HG03575 (cell line): Measurements from ENCODE around the gene CFAP77.

Experiments
- ATAC-seq: cut with Tn5 transposase; IDR thresholded peaks from one replicate; pipeline ENCODE4 v1.9.1; 2021; ENCODE audit not compliant: unreplicated experiment, insufficient number of reproducible peaks, low FRiP score; ENCODE audit errors: extremely low read depth

CFAP77 gene

GRCh38 chr9:132536124-132536523, 126.1 kb downstream of the CFAP77 start:
- ATAC-seq = no peak

DNA sequence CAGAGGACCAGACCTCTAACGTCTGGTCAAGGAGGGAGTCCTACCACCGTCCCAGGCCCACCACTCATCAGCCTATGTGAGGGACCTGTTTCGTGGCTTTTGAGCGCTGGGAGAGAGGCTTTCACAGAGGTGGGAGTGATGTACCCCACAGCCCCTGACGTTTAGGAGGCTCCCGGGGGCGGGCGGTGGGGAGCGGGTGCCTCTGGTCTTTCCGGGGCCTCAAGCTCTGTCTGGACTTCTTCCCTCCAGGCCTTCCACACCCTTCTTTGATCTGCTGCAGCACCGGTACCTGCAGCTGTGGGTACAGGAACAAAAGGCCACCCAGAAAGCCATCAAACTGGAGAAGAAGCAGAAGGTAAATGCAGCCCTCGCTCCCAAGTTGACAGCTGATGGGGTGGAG, 127.3 kb downstream of the CFAP77 start:
- ATAC-seq = no peak

DNA sequence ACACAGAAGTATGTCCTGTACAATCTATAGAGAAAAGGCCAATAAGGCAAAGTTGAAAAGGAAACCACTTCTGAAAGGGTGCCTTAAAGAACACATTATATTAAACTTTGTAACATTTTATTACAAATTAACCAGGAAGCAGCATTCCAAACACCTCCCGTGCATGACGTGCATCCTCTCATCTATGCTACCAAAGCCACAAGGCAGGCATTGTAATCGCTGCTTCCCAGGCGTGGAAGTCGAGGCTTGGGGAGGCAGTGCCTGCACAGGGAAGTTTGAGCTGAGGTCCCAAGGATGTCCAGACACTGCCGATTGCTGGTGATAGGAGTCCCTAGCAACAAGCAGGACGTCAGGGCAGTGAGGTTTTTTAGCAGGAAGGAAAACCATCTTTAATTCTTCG, 128.1 kb downstream of the CFAP77 start:
- no peak for ATAC-seq

DNA sequence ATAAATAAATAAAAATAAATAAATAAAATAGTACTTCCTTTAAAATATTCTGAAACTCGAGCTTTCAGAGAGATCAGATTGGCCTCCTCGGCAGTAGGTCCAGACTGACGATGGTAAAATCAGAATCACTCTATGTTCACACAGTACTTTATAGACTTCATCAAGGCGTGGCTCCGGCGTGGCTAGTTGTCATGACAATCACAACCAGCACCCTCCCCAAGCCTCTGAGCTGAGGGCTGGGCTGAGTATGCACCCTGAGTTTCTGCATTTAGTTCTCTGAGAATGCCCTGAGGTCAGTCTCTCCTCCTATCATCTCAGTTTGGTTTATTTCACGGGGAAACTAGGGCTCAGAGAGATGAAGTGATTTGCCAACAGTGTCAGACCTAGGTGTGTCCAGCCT, 129.1 kb downstream of the CFAP77 start:
- no peak for ATAC-seq

- no peak for ATAC-seq
These were observed 131.0 kb downstream of the CFAP77 start for GRCh38 chr9:132541051-132541450.

GRCh38 chr9:132541870-132542830, 132.1 kb downstream of the CFAP77 start:
- ATAC-seq = no peak

- ATAC-seq = no peak
These were observed 133.2 kb downstream of the CFAP77 start for GRCh38 chr9:132543251-132543650.

GRCh38 chr9:132543960-132544359, 133.9 kb downstream of the CFAP77 start:
- no peak for ATAC-seq

DNA sequence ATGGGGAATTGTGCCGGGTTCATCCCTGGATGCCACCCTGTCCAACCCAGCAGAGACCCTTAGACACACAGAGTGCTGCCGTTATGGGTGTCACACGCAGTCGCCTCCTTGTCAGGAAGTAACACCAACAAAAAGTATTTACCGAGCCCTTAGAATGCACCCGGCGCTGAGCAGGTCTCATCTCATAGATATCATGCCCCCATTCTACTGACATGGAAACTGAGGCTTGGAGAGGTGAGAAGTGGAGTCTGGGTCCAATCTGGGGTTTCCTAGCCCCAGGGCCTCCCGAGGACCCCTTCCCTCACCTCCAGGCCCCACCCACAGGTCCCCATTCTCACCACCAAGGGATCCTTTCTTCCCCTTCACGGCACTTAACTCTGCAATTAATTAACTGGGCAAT, 135.6 kb downstream of the CFAP77 start:
- no peak for ATAC-seq

DNA sequence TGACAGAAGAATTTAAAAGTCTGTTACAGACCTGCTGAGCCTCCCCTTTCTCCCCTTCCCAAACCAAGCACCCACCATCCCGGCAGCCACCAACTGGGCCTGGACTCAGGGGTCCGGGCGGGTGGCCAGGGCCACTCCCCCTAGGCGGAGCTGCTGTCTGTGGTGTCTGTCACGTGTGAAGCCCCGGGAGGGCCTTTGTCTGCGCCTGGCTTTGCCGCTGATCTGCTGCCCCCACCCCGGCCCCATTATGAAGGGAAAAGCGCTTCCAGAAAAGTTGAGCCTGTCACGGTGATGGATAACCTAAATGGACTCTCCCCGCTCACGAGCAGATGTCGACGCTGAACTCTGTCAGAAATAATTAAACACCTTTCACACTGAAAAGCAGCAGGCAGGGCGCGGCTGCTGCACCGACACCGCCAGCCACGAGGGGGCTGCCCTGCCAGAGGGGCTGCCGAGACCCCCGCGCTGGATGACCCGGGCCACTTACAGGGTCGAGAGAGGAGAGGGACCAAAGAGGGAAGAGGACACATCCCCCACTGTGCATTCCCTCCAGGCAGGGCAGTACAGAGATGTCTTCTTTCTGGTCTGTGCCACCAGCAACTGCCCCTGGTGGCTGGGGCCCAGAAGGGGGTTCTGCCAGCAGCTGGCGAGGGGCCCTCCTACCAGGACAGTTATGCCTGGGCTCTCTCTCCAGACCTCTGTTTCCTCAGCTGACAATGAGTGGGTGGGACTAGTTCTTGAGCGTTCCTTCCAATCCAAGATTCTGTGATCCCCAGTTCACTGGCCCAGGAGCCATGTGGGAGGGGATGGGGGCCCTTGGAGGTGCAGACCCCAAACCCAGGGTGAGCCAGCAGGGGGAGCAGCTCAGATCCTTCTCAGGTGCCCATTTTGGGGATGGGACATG, 136.4 kb downstream of the CFAP77 start:
- no peak for ATAC-seq

DNA sequence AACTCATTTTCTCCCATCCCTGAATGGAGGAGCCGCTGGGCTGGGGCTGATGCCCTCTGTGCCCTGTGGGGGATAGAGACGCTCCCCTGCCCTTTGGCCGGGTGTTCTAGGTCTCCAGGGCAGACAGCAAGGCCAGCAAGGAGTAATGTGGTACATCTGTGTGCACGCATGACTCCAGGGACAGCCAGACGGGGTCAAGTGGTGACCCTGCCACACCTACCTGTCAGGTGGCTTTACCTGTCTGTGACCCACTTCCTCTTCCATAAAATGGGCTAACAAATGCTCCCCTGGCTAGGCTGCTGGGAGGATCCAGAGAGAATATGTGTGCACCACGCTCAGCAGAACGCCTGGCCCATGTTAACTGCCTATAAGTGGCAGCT, 137.0 kb downstream of the CFAP77 start:
- no peak for ATAC-seq

DNA sequence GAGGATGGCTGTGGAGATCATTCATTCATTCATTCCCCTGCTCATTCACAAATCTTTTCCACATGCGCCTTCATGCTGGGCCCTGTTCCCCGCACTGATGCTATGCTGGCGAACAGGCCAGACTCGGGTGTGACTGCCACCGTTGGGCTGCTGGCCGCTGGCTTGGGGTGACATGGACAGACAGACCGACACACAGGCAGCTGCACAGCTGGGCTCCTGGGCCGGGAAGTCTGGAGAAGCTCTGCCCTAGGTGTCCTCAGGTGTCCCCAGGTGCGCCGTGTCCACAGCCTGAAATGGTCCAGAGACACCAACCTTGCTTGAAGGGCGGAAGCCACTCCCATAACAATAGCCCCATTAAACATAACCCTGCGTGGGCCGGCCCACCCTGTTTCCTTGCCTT, 137.4 kb downstream of the CFAP77 start:
- no peak for ATAC-seq

DNA sequence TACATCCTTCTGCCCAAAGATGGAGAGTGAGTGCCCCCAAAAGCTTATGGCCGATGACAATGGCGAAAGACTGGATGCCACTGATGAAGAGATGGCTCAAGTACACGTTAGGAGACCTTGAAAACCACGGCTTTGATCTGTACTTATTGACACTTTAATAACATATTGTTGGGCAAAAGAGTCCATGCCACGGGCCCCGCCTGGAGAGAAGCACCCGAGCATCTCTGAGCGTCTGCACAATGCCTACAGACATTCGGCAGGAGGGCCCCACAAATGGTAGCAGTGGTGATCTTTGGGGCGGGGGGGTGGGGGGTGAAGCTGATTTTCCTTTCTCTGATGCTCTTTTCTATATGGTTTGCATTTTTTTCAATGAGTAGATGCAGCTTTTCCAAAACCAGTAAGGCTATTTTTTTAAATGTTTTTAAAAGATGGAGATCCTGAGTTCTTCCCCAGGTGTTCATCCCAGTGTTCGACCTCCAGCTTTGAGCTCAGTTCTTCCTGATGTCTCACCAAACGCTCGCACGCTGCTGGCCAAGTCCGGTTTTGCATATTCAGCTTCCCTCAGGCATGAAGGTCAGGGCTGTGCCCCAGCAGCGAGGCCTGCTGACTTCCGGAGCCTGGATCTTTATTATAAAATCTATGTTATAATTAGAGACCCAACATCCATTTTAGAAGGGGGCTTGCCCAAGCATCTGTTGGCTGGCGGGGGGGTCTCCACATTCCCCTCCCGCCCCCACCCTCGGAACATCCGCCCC, 138.1 kb downstream of the CFAP77 start:
- no peak for ATAC-seq

DNA sequence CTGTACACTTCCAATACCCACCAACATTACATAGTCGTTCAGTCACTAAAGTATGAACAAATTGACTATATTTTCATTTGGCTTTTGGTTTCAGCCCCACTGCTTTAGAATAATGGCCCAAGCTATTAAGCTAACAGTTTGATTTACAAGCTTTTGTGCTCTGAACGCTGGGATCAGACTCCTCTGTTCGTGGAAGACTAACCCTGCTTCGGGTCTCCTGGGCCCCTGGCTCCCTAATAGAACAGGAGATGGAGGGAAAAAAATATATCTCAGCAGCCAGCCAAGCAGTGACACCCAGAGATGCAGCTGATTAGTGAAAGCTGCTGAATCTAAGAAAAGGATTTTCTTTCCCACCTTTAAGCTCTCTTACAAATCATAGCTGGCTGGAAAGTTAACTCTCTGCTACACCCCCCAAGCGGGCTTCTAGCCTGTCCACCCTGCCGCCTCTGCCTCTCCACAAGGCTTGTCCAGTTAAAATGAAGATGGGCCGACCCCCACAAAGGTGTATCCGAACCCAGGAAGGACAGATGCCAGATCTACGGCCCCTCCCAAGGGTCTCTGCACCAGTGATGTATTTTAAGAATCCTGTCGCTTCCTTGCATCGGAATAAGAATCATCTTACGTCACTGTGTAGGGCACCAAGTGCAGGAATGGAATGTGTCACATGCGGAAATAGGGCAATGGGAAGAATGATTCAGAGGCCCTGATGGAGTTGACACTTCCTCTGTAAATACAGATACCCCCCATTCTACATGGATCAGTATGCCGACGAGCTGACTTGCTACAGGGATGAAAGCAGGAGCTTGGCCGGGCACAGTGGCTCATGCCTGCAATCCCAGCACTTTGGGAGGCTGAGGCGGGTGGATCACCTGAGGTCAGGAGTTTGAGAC, 139.0 kb downstream of the CFAP77 start:
- ATAC-seq = no peak

DNA sequence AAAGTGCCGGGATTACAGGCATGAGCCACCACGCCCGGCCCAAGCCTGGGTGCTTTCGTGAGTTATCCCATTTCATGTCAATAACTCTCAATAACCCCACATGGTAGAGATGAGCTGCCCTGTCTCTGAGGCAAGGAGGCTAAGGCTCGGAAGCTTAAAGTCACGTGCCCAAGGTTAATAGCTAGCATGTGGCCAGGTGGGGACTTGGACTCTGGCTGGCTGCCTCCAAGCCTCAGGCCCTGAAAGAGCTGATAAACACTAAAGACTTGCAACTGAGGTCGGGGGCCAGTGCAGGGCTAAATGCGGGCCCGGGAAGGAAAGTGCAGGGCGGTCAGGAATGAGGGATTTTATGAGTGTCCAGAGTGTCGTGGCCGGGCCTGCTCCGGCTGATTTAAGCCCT, 141.5 kb downstream of the CFAP77 start:
- no peak for ATAC-seq

- ATAC-seq = no peak
These were observed 142.0 kb downstream of the CFAP77 start for GRCh38 chr9:132552041-132552440.

DNA sequence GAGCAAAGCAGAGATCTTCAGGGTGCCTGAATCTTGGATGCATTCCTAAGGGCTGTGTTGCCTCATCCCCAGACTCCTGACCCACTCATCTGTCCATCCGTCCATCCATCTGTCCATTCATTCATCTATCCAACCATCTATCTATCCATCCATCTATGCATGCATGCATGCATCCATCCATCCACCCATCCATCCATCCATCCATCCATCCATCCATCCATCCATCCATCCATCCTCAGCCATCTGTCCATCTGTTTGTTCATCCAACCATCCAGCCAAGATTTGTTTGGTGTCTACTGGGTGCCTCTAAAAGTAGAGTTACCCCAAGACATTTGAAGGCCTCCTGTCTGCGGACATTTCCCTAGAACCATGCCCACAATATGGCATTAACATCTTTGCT, 144.7 kb downstream of the CFAP77 start:
- ATAC-seq = no peak

DNA sequence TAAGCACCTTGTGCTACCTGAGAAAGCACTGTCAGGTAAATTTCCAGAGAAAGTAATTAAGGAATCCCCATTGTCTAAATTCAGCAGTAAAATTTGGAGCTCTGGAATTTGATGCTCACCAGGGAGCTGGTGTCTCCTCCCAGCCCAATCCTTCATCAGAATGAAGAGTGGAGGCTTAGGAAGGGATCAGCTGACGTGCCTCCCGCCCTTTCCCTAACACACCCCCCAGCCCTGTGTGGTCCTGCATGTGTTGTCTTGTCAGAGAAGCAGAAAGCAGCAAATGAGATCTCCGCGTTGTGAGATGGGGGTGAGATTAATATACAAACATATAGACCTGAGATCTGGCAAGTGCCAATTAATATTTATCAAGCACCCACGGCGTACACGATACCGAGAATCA, 145.5 kb downstream of the CFAP77 start:
- ATAC-seq = no peak
